Measurements from ENCODE around the gene C16orf78.

- no peak for TF ChIP-seq EP300 (IDR thresholded peaks at IDR 0.05)
- TF ChIP-seq CTCF (IDR thresholded peaks at IDR 0.05) = no peak
- no peak for TF ChIP-seq POLR2A (IDR thresholded peaks at IDR 0.05)
Measured at GRCh38 chr16:49442805-49443204, 69.2 kb downstream of the C16orf78 start.
